KMS-11 (cell line): ENCODE measurements around the gene OPN4.

Source experiments
- H2AFZ ChIP-seq: fragments of 200-600 bp; sonication (generic); 2 replicates; pipeline ENCODE4 v1.6.1; 2016; ENCODE audit warnings: antibody characterized with exemption, mixed run types, low read depth
- H3K27ac ChIP-seq: fragments of 200-600 bp; sonication (generic); 2 replicates; pipeline ENCODE4 v1.6.1; 2016; ENCODE audit warnings: mild to moderate bottlenecking, mixed run types
- H3K27me3 ChIP-seq: fragments of 200-600 bp; sonication (generic); 2 replicates; pipeline ENCODE4 v1.6.1; 2017; ENCODE audit warnings: mild to moderate bottlenecking, low read depth, mixed run types, moderate library complexity; ENCODE audit not compliant: insufficient read depth
- H3K36me3 ChIP-seq: fragments of 200-600 bp; sonication (generic); 2 replicates; pipeline ENCODE4 v1.6.1; 2017; ENCODE audit warnings: mild to moderate bottlenecking, mixed run types; ENCODE audit not compliant: insufficient read depth
- H3K4me1 ChIP-seq: fragments of 200-600 bp; sonication (generic); 2 replicates; pipeline ENCODE4 v1.6.1; 2016; ENCODE audit warnings: mild to moderate bottlenecking, low read depth, mixed run types; ENCODE audit not compliant: poor library complexity, severe bottlenecking
- H3K4me2 ChIP-seq: fragments of 200-600 bp; sonication (generic); 2 replicates; pipeline ENCODE4 v1.7.0; 2016; ENCODE audit warnings: mild to moderate bottlenecking, mixed run types
- H3K4me3 ChIP-seq: fragments of 200-600 bp; sonication (generic); IDR thresholded peaks from 2 replicates; pipeline ENCODE4 v1.6.1; 2017; ENCODE audit warnings: low read depth, low read length, mixed read lengths; ENCODE audit not compliant: insufficient read depth
- H3K79me2 ChIP-seq: fragments of 200-600 bp; sonication (generic); 2 replicates; pipeline ENCODE4 v1.6.1; 2016; ENCODE audit warnings: low read depth, mixed run types; ENCODE audit not compliant: insufficient read depth
- H3K9ac ChIP-seq: fragments of 200-600 bp; sonication (generic); 2 replicates; pipeline ENCODE4 v1.6.1; 2016; ENCODE audit warnings: mild to moderate bottlenecking, mixed run types
- H4K20me1 ChIP-seq: fragments of 200-600 bp; sonication (generic); 2 replicates; pipeline ENCODE4 v1.6.1; 2016; ENCODE audit warnings: mild to moderate bottlenecking, mixed run types; ENCODE audit not compliant: insufficient read depth
- CTCF ChIP-seq: fragments of 200-600 bp; sonication (generic); conservative IDR thresholded peaks from 2 replicates; pipeline ENCODE4 v1.6.1; 2017; ENCODE audit warnings: low read depth, mild to moderate bottlenecking, antibody characterized with exemption, low read length, moderate library complexity, mixed read lengths

Gene OPN4

DNA sequence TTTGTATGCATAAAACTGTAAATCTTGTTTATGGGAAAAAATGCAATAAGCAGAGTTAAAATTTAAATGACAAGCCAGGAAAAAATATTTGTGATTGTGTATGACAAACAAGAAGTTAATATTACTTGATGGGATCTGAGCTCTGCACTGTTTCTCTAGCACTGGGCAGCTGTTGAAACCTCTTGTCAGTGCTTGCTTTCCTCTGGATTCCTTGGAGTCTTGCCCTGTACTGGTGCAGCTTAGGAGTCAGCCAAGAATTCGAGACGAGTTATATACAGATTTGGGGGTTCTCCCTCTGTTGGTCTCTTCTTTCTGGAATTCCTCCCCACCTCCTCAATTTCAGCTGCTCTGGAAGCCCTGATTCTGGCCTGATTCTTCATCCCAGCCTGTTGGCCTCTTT is 24.3 kb upstream of the OPN4 start:
- H4K20me1 ChIP-seq: no peaks in the 10 kb centered on the region
- no peak overlapping the region for H3K4me3 ChIP-seq
- no peaks in the 10 kb centered on the region for H3K36me3 ChIP-seq

DNA sequence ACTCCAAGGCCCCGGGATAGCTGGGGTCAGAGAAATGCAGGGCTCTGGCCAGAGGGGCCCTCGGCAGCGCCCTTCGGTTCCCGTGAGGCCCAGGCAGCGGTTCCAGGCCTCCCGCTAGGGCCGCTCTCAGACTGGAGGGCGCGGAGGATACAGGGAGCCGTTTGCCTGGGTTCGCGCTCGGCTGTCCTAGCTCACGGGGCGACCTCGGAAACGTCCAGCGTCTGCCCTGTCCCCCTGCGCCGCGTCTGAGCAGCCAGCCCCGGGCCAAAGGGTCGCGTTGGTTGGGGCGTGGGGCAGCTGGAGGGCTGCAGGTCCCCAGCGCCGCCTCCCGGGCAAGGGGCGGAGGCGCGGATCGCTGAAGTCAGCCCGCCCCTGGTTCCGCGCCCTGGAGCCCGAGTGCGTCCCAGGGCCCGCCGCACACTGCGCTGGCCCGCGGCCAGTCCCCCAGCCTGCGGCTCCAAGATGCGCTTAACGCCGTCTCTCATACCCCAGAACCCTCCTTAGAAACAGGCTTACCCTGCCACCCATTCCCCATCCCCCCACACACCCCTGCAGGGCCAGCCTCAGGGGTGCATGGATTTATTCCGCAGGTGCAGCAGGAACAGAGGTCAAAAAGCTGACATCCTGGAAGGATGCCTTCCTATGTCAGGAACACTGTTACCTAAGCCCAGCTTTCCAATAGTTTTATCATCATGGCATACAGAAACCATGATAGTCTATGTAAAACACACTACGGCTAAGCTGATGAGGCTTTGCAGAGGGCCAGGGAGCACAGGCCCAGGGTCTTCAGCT is 22.1 kb upstream of the OPN4 start:
- no peak overlapping the region for H2AFZ ChIP-seq
- H3K36me3 ChIP-seq: no peaks in the 10 kb centered on the region
- H3K4me2 ChIP-seq: no peak overlapping the region
- no peak overlapping the region for H3K9ac ChIP-seq
- no peak overlapping the region for H3K4me3 ChIP-seq
- no peaks in the 10 kb centered on the region for H3K79me2 ChIP-seq
- H3K4me1 ChIP-seq: no peaks in the 10 kb centered on the region
- H3K27me3 ChIP-seq: no peaks in the 10 kb centered on the region
- no peaks in the 10 kb centered on the region for H4K20me1 ChIP-seq
- no peak overlapping the region for H3K27ac ChIP-seq
- TF ChIP-seq CTCF: no peak

More for the DNA sequence above, 24.3 kb upstream of the OPN4 start:
- Histone ChIP-seq H3K79me2 (no peaks in the 10 kb centered on the region), H3K4me2 (no peak overlapping the region), H3K27ac (no peak overlapping the region), H3K4me1 (no peaks in the 10 kb centered on the region), H3K9ac (no peak overlapping the region), H3K27me3 (no peaks in the 10 kb centered on the region), H2AFZ (no peak overlapping the region)
- TF ChIP-seq CTCF: no peak

DNA sequence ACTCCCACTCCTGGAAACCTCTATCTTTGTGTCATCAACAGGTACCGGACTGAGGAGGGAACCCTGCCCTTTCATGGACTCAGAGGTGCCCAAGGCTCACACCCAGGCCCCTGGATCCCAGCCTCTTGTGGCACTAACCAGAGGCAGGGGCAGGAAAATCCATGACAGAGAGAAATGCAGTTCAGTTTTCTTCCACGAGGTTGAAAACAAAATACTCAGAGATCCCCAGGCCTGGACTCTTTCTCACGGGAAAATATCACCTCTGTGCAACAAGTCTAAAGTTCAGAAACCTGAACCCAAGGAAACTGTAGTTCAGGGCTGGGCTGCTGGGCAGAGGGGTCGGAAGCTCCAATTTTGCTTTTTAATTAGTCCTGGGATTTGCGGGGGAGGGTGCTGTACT is 21.4 kb upstream of the OPN4 start:
- Histone ChIP-seq H3K4me3 (no peak overlapping the region), H2AFZ (no peak overlapping the region), H3K36me3 (no peaks in the 10 kb centered on the region), H3K4me1 (no peaks in the 10 kb centered on the region), H3K79me2 (no peaks in the 10 kb centered on the region), H3K9ac (no peak overlapping the region), H3K27me3 (no peaks in the 10 kb centered on the region), H3K4me2 (no peak overlapping the region), H4K20me1 (no peaks in the 10 kb centered on the region), H3K27ac (no peak overlapping the region)
- no peak for TF ChIP-seq CTCF

DNA sequence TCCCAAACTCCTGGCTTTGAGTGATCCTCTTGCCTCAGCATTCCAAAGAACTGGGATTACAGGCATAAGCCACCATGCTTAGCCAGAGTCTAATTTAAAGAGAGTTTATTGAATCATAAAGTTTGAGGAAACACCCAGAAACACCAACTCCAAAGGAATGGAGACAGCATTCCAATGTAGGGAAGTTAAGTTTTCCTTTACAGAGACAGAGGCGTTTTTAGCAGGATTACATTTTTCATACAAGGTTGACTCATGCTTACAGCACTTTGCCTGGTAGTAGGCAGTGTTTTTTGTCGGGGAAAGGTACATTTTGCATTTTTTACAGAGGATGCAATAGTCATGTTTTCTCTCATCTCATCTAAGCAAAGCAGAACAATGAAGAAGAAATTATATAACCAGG is 18.9 kb upstream of the OPN4 start:
- TF ChIP-seq CTCF: no peak
- no peak overlapping the region for H2AFZ ChIP-seq
- no peaks in the 10 kb centered on the region for H3K79me2 ChIP-seq
- H4K20me1 ChIP-seq: no peaks in the 10 kb centered on the region
- H3K27ac ChIP-seq: no peak overlapping the region
- H3K4me3 ChIP-seq: no peak overlapping the region
- H3K27me3 ChIP-seq: no peaks in the 10 kb centered on the region
- no peaks in the 10 kb centered on the region for H3K36me3 ChIP-seq
- H3K4me2 ChIP-seq: no peak overlapping the region
- H3K4me1 ChIP-seq: no peaks in the 10 kb centered on the region
- no peak overlapping the region for H3K9ac ChIP-seq
